ENCODE measurements around the gene CEP126.
A peak's percentile ranks its signal among the peaks of the same experiment; 100 is the strongest.
"Not testable (repeated sequence)": the region's sequence is repeated elsewhere in the genome, so short reads cannot be mapped to it uniquely, and the experiment has no call there.

The CEP126 gene

DNA sequence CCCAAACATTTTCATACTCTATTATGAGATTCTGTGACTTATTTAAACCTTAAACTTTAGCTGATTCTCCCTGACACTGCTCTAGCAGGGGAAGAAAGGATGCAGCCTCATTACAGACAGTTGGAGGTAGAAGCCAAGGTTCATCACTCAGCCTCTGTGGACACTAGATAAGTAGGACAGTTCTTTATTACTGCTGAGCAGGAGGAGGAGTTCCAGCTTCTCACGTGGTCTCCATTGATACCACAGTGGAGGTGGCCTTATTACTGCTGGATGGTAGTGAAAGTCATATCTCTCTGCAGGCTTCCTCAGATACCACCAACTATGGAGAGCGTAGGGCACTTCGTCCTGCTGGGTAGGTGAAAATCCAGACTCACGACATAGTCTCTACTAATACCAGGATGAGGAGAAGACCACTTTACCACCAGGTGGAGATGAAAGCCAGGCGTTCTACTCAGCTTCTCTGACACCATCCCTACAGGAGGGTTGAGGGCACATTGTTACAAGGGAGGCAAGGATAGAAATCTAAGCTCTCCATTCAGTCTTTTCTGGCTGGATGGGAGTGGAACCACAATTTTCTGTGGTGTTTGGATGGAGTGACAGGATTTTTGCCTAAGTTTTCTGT, 14.6 kb downstream of the CEP126 start:
- DNase-seq, result no peak

DNA sequence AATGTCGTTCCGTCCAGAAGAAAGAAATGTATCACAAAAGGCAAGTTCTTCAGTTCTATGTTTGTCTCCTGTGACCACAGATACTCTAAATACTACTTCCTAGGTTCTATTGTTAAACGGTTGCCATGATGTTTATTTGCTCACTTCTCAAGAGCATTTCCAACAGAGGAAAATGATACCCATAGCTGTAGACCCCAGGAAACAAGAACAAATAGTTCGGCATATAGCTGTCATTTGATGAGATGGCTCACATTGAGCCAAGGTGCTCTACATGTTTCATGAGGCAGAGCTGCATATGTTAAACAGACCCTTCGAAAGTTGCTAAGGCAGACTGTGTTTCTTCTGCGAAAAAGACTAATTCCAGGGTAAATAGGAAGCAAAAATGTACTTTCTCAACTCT, 16.9 kb downstream of the CEP126 start:
- DNase-seq, result no peak

DNA sequence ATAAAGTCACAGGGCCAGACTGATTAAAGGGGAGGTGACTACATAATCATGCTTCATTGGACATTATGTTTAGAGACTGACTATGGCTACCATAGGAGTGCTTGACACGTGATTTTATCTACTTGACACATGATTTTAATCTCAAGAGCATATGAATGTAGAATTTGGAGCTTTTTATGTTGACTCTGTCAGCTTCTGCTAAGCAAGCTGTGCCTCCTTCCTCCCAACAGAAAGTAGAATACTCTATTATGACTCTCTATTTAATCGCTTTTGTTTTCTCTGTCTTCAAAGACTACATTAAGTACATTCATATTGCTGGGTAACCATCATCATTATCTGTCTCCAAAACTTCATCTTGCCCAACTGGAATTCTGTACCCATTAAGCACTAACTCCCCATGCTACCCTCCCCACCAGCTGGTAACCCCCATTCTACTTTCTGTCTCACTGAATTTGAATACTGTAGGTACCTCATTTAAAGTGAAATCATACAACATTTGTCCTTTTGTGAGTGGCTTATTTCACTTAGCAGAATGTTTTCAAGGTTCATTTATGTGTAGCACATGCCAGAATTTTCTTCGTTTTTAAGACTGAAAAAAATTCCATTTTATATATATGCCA, 26.2 kb downstream of the CEP126 start:
- no peak for DNase-seq

DNA sequence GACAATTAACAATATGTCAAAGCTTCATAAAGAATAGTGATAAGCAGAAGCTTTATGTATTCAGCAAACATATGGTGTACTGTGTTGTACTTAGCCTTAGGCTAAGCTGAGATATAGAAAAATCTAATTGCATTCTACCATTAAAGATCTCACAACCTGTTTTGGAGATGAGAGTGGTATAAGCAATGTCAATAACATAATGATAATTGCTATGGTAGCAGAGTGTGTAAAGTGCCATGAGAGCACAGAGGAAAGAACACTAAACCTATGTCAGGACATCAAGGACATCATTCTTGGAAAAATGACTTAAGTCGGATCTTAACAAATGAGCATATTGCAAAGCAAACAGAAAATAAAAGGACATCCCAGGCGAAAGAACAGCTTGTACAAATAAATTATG, 30.1 kb downstream of the CEP126 start:
- DNase-seq, result peak; percentile 74

DNA sequence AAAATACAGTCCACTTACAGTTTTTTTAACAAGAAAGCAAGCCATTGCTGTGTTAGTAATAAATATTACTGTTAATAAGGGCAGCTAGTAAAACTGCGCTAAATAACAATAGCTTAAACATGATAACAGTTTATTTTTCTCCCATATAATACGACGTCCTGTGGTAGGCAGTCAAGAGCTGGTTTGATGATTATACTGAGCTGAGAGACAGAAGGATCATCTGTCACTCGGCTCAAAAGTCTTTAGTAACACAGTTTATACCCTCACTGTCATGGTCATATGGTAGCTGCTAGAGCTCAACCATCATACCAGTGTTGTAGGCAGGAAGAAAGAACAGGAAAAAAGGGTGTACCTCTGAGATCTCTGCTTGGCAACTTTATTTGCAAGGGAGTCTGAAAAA, 30.6 kb downstream of the CEP126 start:
- DNase-seq, result no peak

DNA sequence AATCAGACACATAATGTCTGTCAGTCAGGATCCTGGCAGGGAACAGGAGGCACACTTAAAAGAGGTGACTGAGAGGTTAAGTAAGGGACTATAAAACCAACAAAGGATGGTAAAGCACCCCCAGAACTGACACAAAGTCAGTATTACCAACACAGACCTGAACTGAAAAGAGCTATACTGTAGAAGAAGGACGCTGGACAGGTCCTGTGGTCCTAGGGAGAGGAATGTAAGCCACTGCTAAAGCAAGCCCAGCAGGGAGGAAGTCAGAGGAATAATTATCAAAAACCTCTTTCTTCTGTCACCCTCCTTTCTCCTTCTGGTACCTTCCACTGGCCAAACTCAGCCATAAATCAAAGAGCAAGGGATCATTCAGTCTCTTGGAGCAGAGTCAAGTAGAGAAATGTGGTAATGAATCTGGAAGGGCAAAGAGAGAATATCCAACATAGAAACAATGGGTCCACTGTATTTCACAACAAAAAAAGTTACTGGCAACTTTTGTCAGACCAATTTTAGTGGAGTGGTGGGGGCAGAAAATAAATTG, 34.9 kb downstream of the CEP126 start:
- DNase-seq, result no peak

DNA sequence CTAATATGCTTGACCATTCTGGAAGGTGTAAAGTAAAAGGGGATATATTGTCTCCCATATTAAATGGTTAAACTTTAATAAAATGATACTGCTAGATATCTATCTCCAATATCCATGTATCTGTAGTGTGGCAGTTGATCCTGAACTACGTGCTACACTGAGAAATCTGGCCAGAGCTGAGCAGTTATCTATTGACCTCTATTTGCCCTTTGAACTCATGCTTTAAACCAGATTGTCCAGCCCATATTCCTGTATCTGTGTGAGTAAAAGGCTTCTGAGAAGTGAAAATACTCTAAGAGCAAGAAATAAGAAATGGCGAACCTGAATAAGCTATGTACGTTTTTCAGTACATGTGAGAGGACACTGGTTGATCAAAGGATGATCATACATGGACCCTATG, 40.5 kb downstream of the CEP126 start:
- no peak for DNase-seq

DNA sequence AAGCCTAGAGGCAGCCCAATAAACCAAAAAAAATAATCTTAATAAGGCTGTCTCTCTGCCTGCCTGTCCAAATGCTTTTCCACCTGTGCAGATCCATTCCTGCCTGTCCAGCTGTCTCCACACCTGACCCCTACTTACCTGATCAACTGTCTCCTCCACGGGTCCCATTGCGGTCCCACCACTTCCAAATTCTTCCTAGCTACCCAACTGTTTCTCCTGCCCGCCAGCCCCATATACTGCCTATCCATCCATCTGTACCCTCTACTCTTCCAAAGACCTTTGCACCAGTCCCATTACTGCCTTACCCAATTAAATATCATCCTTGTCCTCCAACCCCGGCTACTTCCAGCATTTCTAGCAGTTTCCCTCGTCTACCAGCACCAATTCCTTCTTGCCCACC, 40.9 kb downstream of the CEP126 start:
- DNase-seq, result no peak

DNA sequence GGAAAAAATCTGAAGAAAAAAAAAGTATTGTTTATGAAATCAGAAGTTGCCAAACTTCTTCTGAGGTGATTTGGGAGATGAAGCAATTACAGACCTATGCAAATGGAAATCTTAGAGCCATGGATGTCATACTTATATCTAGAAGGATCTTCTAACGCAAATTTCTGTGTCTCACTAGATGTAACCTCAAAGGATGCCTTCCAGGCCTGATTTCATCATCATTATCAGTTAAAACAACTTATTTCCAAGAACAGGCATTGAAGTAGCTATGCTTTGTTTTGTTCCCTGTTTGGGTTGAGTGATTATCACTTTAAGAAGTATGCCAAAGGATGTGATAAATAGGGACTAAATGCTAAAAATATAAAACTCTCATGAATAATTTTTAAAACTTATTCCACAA, 45.4 kb downstream of the CEP126 start:
- DNase-seq, result no peak

DNA sequence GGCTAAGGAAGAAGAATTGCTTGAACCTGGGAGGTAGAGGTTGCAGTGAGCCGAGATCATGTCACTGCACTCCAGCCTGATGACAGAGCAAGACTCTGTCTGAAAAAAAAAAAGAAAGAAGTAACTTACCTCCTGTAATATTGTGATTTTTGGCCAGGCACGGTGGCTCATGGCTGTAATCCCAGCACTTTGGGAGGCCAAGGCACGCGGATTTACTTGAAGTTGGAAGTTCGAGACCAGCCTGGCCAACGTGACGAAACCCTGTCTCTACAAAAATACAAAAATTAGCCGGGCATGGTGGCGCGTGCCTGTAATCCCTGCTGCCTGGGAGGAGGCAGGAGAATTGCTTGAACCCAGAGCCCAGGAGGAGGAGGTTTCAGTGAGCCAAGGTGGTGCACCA, 49.4 kb downstream of the CEP126 start:
- not testable (repeated sequence) for DNase-seq

DNA sequence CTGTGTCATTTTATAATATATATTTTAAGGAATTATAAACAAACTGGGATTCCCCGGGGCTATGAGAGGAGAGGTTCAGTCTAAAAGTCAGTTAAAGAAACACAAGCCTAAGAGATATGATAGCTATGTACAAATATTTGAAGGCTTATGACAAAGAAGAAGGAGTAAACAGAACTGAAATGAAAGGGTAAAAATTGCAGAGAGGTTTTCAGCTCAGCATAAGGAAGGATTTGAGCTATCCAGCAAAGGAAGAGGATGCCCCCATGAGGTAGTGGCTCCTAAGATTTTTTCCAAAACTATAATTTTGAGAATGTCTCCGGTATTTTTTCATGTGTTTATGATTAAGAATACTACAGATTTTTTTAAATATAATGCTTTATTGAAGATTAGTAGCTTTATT, 59.4 kb downstream of the CEP126 start:
- DNase-seq, result no peak

DNA sequence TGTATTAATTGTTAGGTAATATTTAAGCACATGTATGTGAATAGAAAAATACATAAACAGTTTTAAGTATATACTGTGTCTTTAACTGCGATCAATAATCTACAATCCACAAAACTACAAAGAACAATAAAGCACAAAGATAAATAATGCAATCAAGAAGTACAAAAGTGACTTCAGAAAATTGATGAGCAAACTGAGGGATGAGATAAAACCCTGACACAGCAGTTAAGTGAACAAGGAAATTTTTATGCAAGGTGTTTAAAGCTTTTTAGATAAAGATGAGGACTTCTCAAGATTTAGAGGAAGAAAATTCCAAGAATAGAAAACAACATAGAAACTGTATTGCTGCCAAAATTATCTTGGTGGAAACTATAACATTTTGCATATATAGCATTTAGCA, 60.0 kb downstream of the CEP126 start:
- DNase-seq, result no peak

DNA sequence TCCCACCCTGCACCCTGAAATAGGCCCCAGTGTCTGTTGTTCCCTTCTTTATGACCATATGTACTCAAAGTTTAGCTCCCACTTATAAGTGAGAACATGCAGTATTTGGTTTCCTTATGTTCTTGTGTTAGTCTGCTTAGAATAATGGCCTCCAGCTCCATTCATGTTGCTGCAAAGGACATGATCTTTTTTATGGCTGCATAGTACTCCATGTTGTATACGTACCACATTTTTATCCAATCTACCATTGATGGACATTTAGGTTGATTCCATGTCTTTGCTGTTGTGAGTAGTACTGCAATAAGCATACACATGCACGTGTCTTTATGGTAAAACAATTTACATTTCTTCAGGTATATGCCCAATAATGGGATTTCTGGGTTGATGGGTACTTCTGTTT, 60.9 kb downstream of the CEP126 start:
- no peak for DNase-seq

DNA sequence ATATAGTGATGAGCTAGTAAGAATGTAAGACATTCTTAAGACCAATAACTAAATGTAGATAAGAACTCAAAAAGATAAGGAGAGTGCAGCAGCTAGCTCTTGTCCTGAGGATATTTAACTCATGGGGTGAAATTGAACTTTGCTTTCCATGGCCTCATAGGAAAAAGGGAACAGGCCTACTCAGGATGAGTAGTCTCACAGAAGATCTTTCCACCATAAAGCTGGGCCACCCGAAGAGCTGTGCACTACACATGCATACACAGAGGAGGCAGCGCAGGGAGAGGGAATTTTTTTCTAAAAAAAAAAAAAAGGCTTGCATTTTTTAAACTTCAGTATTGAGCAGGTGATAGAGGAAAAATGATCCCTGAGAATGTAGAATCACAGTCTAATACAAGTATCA, 72.6 kb downstream of the CEP126 start:
- DNase-seq, result no peak

DNA sequence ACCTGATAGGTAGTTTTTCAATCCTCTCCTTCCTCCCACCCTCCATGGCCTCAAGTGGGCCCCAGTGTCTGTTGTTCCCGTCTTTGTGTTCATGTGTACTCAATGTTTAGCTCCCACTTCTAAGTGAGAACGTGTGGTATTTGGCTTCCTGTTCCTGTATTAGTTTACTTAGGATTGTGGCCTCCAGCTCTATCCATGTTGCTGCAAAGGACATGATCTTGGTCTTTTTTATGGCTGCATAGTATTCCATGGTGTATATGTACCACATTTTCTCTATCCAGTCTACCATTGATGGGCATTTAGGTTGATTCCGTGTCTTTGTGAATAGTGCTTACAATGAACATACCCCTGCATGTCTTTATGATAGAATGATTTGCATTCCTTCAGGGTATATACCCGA, 78.4 kb downstream of the CEP126 start:
- DNase-seq, result no peak

DNA sequence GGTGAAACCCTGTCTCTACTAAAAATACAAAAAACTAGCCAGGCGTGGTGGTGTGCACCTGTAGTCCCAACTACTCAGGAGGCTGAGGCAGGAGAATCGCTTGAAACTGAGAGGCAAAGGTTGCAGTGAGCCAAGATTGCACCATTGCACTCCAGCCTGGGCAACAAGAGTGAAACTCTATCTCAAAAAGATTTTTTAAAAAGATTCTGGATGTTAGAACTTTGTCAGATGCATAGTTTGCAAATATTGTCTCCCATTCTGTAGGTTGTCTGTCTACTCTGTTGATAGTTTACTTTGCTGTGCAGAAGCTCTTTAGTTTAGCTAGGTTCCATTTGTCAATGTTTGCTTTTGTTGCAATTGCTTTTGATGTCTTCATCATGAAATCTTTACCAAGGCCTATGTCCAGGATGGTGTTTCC, 79.3 kb downstream of the CEP126 start:
- not testable (repeated sequence) for DNase-seq

DNA sequence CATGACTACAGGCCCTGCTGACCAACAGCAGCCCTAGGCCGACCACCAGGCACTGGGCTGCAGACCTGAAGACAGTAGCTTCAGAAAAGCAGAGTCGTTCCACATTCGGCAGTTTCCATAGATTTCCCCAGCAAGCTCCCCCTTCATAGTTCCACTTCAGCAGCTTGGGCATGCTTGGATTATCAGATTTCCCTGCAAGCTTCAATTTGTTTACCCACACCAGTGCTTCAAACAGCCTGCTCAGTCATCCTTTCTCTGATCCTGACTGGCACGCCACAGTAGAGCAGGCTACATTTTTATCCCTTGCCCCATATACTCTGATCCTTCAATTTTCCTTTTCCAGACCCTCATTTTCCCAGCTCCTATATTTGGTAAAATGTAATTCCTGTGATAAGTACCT, 81.3 kb downstream of the CEP126 start:
- no peak for DNase-seq

DNA sequence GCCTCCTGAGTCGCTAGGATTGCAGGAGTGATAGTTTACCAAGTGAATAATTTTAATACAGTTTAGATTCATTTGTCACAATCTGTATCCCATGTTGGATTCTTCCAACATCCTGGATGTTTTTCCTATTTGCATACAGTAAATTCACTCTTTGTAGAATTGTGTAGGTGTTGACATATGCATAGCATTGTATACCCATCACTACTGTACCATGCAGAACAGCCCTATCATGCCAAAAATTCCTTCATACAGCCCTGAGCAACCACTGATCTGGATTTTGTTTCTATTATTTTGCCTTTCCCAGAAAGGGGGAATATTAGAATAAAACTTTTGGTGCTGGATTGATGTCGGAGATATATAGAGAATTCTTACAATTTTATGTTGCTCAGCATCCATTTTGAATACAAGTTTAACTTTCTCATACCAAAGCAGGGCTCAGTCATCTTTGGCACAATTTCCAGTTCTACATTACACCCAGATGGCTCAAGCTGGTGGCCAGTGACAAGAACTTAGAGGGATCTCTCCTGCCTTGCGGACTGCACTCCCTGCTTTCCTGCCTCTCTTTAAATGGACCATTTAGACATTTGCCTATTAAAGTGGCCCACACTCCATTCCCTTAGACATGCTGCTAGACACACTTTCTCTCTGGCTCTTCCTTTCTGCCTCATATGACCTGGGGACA, 87.0 kb downstream of the CEP126 start:
- DNase-seq, result no peak

DNA sequence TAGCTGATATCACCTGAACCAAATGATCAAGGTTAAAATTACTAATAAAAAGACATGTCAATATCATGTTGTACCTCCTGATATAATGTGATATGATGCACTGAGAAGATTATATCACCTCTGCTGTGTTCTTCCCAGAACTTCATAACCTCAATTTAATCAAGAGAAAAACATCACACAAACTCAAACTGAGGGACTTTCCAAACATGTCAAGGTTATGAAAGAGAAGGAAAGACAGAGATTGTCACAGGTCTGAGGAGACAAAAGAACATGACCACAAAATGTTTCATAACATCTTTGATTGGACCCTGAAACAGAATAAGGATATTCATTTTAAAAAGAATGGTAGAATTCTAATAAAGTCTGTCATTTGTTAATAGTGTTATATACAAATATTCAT, 89.4 kb downstream of the CEP126 start:
- no peak for DNase-seq

DNA sequence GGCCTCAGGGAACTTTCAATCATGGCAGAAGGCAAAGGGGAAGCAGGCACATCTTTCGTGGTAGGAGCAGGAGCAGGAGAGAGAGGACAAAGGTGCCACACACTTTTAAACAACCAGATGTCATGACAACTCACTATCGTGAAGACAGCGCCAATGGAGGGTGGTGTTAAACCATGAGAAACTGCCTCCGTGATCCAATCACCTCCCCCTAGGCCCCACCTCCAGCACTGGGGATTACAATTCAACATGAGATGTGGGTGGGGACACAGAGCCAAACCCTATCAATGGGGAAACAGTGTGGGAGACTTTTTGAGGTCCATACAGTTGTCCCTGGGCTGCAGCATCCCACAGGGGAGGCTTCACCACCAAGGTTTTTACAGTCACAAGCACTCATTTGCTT, 90.5 kb downstream of the CEP126 start:
- DNase-seq, result no peak

DNA sequence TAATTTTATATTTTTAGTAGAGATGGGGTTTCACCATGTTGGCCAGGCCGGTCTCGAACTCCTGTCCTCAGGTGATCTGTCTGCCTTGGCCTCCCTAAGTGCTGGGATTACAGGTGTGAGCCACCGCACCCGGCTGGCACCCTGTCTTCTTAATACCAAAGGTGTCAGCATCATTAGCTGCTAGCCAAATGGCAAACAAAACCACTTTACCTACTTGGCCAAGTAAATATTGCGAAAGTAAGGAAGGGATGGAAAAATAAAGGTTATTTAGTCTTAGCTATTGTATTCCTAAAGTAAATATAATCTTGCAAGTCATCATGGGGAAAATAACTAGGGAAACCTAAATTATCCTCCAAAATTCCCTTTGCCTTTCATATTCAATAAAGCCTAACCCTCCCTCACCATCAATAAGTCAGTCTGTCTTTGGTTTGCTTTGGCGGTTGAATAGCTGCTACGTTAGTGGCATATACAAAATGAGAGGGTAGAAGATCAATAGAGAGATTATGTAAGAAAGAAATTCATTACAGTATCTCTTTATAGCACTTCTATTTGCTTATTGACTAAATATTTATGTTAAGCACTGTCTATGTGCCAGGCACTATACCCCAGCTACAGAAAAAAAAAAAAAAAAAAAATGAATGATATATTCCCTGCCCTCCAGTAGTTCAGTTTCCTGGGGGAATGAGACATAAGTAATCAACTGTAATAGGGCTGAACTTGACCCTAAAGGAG, 92.2 kb downstream of the CEP126 start:
- DNase-seq, result no peak

DNA sequence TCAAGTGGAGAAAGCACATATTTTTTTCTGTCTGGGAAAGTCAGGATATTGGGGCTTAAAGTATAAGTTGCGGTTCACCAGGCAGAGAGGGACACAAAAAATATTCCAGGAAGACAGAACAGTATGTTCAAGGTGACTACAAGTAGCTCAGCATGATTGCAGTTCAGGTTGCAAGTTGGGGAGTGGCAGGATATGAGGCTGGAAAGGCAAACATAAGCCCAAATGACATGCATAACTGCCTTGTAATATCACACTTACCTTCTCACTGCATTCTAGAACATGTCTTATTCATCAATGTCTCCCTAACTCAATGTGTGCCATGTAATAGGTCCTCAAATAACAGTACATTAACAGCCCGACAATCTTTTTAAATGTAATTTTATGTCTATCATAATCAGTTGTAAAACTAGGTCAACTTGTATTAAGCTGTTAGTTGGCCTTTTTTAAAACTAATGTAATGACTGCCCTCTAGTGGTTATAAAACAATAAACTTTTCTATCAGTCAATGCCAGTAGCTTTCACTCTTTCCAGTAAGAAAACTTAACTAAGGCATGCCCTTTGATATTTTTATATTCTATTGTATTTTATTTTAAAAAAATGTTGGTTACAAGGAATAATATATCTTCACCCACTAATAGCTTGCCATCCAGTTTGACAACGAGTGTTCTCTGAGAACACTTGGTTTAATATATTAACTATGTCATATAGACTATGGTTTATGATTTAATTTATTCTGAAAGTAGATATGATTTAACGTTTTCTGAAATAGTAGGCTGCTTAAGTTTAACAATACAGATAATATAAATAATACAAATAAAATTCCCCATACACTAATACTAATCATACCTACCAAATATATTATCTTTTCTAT, 93.0 kb downstream of the CEP126 start:
- DNase-seq, result peak; percentile 46

Measured in NCI-H1436 treated with DMSO at 0.1 percent for 48 hours (cell line).